ENCODE data around the gene TMEM190.

Gene TMEM190

DNA sequence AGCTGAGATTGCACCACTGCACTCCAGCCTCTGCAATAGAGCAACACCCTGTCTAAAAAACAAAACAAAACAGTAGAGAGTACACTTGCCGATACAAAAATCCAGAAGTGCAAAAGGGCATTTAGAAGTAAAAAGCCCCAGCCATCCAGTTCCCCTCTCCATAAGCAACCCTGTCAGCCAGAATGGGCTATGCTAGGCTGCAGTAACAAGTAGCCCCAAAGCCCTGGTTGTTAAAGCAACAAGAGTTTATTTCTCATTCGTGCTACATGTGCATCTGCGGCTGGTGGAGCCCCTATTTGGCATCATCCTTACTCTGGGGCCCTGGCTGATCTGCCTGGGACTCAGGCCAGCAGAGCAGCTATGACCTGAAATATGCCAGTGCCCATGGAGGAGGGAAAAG lies 47.9 kb downstream of the TMEM190 start:
- DNase-seq = no peak

DNA sequence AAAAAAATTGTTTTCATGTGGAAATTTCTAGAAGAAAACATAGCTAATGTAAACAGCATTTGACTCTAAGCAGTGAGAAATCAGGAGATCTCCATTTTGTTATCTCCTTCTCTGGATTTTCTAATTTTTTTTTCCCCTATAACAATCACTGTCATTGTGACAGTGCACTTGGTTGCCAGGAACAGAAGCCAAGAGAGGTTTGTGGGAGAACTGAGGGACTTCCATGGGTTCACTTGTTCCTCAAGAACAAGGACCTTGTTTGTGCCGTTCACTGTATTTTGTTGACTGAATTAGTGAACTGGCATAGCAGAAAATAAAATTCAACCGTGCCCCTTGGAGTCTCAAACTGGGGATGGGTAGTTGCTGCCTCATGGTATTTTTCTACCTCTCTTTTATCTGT lies 49.4 kb downstream of the TMEM190 start:
- DNase-seq = no peak

Data from CD4-positive, alpha-beta T cell treated with Interleukin-17A for 1 hour (primary cell).